CD14-positive monocyte (primary cell): ENCODE measurements around the gene GOLPH3. TPM values are rescaled to one million over a fixed set of nuclear protein-coding genes. Genes with fewer than 3 reads are reported as not detected.

Experiments
- DNase-seq, 3 donors: peaks; one replicate each; pipeline ENCODE4 v3.0.0-alpha.2; 2011 to 2022
- H2AFZ ChIP-seq: 2 replicates; pipeline ENCODE4 v1.6.0; 2012; ENCODE audit warnings: mild to moderate bottlenecking, low read depth, low read length, inconsistent platforms; ENCODE audit not compliant: insufficient read depth, poor library complexity, severe bottlenecking
- H3K27ac ChIP-seq, 2 donors: 1 replicate in 1 of 2; 2 replicates in 1 of 2; pipeline ENCODE4 v1.5.1; 2012 to 2013; ENCODE audit warnings: low read length in 2 of 2, control low read depth in 1 of 2, inconsistent platforms in 1 of 2, low read depth in 1 of 2, mild to moderate bottlenecking in 1 of 2
- H3K27me3 ChIP-seq, 2 donors: one replicate each; pipeline versions ENCODE4 v1.6.0 to v1.6.1; 2011 to 2013; ENCODE audit warnings: low read length in 2 of 2; ENCODE audit not compliant: control insufficient read depth in 2 of 2, insufficient read depth in 2 of 2
- H3K36me3 ChIP-seq, 2 donors: replicated peaks in 1 of 2; 1 replicate in 1 of 2; 2 replicates in 1 of 2; pipeline versions ENCODE4 v1.5.1 to v1.6.1; 2012 to 2013; ENCODE audit warnings: low read length in 2 of 2, control low read depth in 1 of 2, inconsistent platforms in 1 of 2, mild to moderate bottlenecking in 1 of 2; ENCODE audit not compliant: insufficient read depth in 2 of 2, control insufficient read depth in 1 of 2
- H3K4me1 ChIP-seq, 2 donors: 1 replicate in 1 of 2; 2 replicates in 1 of 2; pipeline versions ENCODE4 v1.5.1 to v1.6.1; 2012 to 2013; ENCODE audit warnings: low read length in 2 of 2, control low read depth in 1 of 2, inconsistent platforms in 1 of 2, mild to moderate bottlenecking in 1 of 2, moderate library complexity in 1 of 2; ENCODE audit not compliant: insufficient read depth in 2 of 2, control insufficient read depth in 1 of 2
- H3K4me2 ChIP-seq: replicated peaks from 2 replicates; pipeline ENCODE3; 2012; ENCODE audit warnings: low read length, moderate library complexity, mild to moderate bottlenecking; ENCODE audit not compliant: poor library complexity, severe bottlenecking; ENCODE audit errors: extremely low read depth
- H3K4me3 ChIP-seq, 3 experiments: fragments of 200-600 bp in 1 of 3; sonication (generic) in 1 of 3; replicated peaks in 1 of 3; 1 replicate in 2 of 3; 2 replicates in 1 of 3; pipeline ENCODE4 v1.5.1; 2011 to 2013; ENCODE audit warnings: low read length in 3 of 3, mild to moderate bottlenecking in 3 of 3, control low read depth in 2 of 3, low read depth in 2 of 3, inconsistent platforms in 1 of 3, moderate library complexity in 1 of 3
- H3K79me2 ChIP-seq: 2 replicates; pipeline ENCODE4 v1.6.0; 2012; ENCODE audit warnings: mild to moderate bottlenecking, control low read depth, inconsistent platforms, low read length, moderate library complexity; ENCODE audit not compliant: insufficient read depth
- H3K9ac ChIP-seq: 2 replicates; pipeline ENCODE4 v1.6.0; 2017; ENCODE audit warnings: low read length, mild to moderate bottlenecking; ENCODE audit not compliant: insufficient read depth, poor library complexity, severe bottlenecking
- H3K9me3 ChIP-seq, 2 donors: replicated peaks in 1 of 2; 1 replicate in 1 of 2; 2 replicates in 1 of 2; pipeline versions ENCODE4 v1.5.1 to v1.6.1; 2012 to 2013; ENCODE audit warnings: low read length in 2 of 2, control low read depth in 1 of 2; ENCODE audit not compliant: control insufficient read depth in 1 of 2, insufficient read depth in 1 of 2
- H4K20me1 ChIP-seq: 2 replicates; pipeline ENCODE4 v1.6.0; 2012; ENCODE audit warnings: mild to moderate bottlenecking, low read length, control low read depth, moderate library complexity; ENCODE audit not compliant: insufficient read depth
- H3K27ac Mint-ChIP-seq, 7 donors: one replicate each; pipeline ENCODE4 v1.8.0; 2020; ENCODE audit warnings: mild to moderate bottlenecking in 7 of 7, mixed read lengths in 7 of 7, moderate library complexity in 6 of 7, inconsistent platforms in 2 of 7
- H3K27me3 Mint-ChIP-seq, 3 donors: one replicate each; pipeline ENCODE4 v1.8.0; 2021 to 2022; ENCODE audit warnings: low read depth in 3 of 3, mild to moderate bottlenecking in 3 of 3, mixed read lengths in 3 of 3, moderate library complexity in 3 of 3, inconsistent platforms in 1 of 3
- H3K36me3 Mint-ChIP-seq, 2 donors: one replicate each; pipeline ENCODE4 v1.8.0; 2020; ENCODE audit warnings: mixed read lengths in 2 of 2, inconsistent platforms in 1 of 2, mild to moderate bottlenecking in 1 of 2
- H3K4me1 Mint-ChIP-seq: one replicate; pipeline ENCODE4 v1.8.0; 2020; ENCODE audit warnings: mild to moderate bottlenecking, mixed read lengths
- H3K4me3 Mint-ChIP-seq, 2 donors: one replicate each; pipeline ENCODE4 v1.8.0; 2020; ENCODE audit warnings: mild to moderate bottlenecking in 2 of 2, mixed read lengths in 2 of 2, moderate library complexity in 1 of 2
- H3K9me3 Mint-ChIP-seq, 7 donors: one replicate each; pipeline ENCODE4 v1.8.0; 2020 to 2022; ENCODE audit warnings: mixed read lengths in 7 of 7, mild to moderate bottlenecking in 6 of 7, moderate library complexity in 6 of 7, inconsistent platforms in 2 of 7
- CTCF ChIP-seq: fragments of 200-600 bp; IDR thresholded peaks from one replicate; pipeline ENCODE4 v1.8.0; 2022; ENCODE audit warnings: antibody characterized with exemption, mild to moderate bottlenecking
- WGBS: methylation state at CpG from one replicate; pipeline ENCODE4 v1.1.5; 2013; ENCODE audit warnings: missing lambda C conversion rate; ENCODE audit not compliant: insufficient coverage; 5-methylcytosine and 5-hydroxymethylcytosine counted together
- intact Hi-C, 2 donors: fragments of 100-400 bp; cut with micrococcal nuclease; formaldehyde crosslinking; loops; one replicate each; pipeline versions ENCODE4 v1.15.0 to v1.15.1; 2023
- polyA plus RNA-seq, 3 donors: library from polyadenylated mRNA; depleted of rRNA in 1 of 3; unstranded in 2 of 3; stranded (reverse) in 1 of 3; fragments of 300-500 nt in 2 of 3; fragments of >200 nt in 1 of 3; fragmentation: Illumina TruSeq in 2 of 3; gene quantifications; 1 replicate in 2 of 3; 2 replicates in 1 of 3; pipeline ENCODE4 v1.2.3, GENCODE V29; 2012 to 2021

The GOLPH3 gene
- polyA plus RNA-seq, 3 donors, result 25.1 to 108 (median 105) TPM

DNA sequence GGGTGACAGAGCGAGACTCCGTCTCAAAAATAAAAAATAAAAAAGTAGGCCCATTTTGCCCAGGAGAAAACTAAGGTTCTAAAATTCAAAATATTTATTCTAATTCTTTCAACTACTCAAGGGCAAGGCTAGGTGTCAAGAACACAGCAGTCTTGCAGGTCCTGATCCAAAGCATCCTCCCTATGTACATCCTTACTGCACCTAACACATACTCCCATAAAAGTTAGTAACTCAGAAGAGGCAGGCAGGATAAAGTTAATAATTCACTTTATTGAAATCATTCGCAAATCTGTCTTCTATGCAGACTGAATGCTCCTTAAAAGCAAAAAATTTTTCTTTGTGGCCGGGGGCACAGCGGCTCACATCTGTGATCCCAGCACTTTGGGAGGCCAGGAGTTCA, 11.1 kb downstream of the GOLPH3 start:
- Mint-ChIP-seq H3K4me1 (peaks cover 36% of the 10 kb centered on the region), H3K27ac (peak overlapping the region in 3 of 7 donors; percentile 10 to 69 (median 24)), H3K9me3 (peaks cover 0 to 2% (median 0%) of the 10 kb centered on the region in 7 donors), H3K4me3 (no peak overlapping the region), H3K36me3 (peaks cover 9 to 26% of the 10 kb centered on the region in 2 donors), H3K27me3 (peaks cover 0 to 2% (median 0%) of the 10 kb centered on the region in 3 donors)
- H3K27me3 ChIP-seq, result no peaks in the 10 kb centered on the region
- no peak overlapping the region for H3K4me3 ChIP-seq
- no peak overlapping the region for H3K4me2 ChIP-seq
- 100% methylated on average over 3 of the region's 5 CpGs for WGBS
- H3K36me3 ChIP-seq, result peaks cover 10 to 28% of the 10 kb centered on the region in 2 donors
- H4K20me1 ChIP-seq, result peaks cover 96% of the 10 kb centered on the region
- no peak for TF ChIP-seq CTCF
- H3K4me1 ChIP-seq, result peaks cover 32 to 39% of the 10 kb centered on the region in 2 donors
- H3K79me2 ChIP-seq, result peaks cover 100% of the 10 kb centered on the region
- peak overlapping the region; percentile 7 to 21 for H3K27ac ChIP-seq
- no peaks in the 10 kb centered on the region for H3K9me3 ChIP-seq
- no peak overlapping the region for H2AFZ ChIP-seq
- no peak for DNase-seq
- H3K9ac ChIP-seq, result no peak overlapping the region
- intact Hi-C loops, result loop anchor here in 1 of 2 donors (10.0 kb wide), 1 partner anchor 142 kb away; no protein-coding TSS in a partner anchor

GRCh38 chr5:32160228-32160627, 13.9 kb downstream of the GOLPH3 start:
- no peak overlapping the region for H3K4me2 ChIP-seq
- Mint-ChIP-seq H3K4me1 (peaks cover 20% of the 10 kb centered on the region), H3K4me3 (no peak overlapping the region), H3K27me3 (peaks cover 0 to 2% (median 0%) of the 10 kb centered on the region in 3 donors), H3K9me3 (peaks cover 0 to 2% (median 0%) of the 10 kb centered on the region in 7 donors), H3K36me3 (peaks cover 5 to 15% of the 10 kb centered on the region in 2 donors), H3K27ac (peak overlapping the region in 1 of 7 donors; percentile 53)
- peaks cover 15 to 16% of the 10 kb centered on the region in 2 donors for H3K4me1 ChIP-seq
- H3K27ac ChIP-seq, result no peak overlapping the region
- no CpG with 5 or more reads among the region's 1 CpG for WGBS
- no peak overlapping the region for H2AFZ ChIP-seq
- DNase-seq, result no peak
- peaks cover 4 to 25% of the 10 kb centered on the region in 2 donors for H3K36me3 ChIP-seq
- H3K9ac ChIP-seq, result no peak overlapping the region
- no peaks in the 10 kb centered on the region for H3K9me3 ChIP-seq
- peaks cover 93% of the 10 kb centered on the region for H4K20me1 ChIP-seq
- no peaks in the 10 kb centered on the region for H3K27me3 ChIP-seq
- intact Hi-C loops, result loop anchor here in 1 of 2 donors (10.0 kb wide), 1 partner anchor 145 kb away; no protein-coding TSS in a partner anchor
- H3K4me3 ChIP-seq, result no peak overlapping the region
- TF ChIP-seq CTCF, result no peak
- H3K79me2 ChIP-seq, result peaks cover 99% of the 10 kb centered on the region
